Endometrium (tissue), 2 donors: ENCODE data around the gene EIF4B.
"Not testable (repeated sequence)": the region's sequence is repeated elsewhere in the genome, so short reads cannot be mapped to it uniquely, and the experiment has no call there.

Source experiments
- FAIRE-seq: peaks from 2 replicates; lab custom pipeline; 2012; peaks lifted over from hg19 to GRCh38; lab: Jason Lieb, UNC
- donor health status: control.
- donor health status: control.

Gene EIF4B

GRCh38 chr12:53004178-53004577 lies 2.1 kb upstream of the EIF4B start:
- peak; percentile 62 for FAIRE-seq

- no peak for FAIRE-seq
These were observed 1.7 kb upstream of the EIF4B start for GRCh38 chr12:53004582-53004981.

GRCh38 chr12:53005215-53005985 lies 856 bp upstream of the EIF4B start:
- FAIRE-seq = no peak

DNA sequence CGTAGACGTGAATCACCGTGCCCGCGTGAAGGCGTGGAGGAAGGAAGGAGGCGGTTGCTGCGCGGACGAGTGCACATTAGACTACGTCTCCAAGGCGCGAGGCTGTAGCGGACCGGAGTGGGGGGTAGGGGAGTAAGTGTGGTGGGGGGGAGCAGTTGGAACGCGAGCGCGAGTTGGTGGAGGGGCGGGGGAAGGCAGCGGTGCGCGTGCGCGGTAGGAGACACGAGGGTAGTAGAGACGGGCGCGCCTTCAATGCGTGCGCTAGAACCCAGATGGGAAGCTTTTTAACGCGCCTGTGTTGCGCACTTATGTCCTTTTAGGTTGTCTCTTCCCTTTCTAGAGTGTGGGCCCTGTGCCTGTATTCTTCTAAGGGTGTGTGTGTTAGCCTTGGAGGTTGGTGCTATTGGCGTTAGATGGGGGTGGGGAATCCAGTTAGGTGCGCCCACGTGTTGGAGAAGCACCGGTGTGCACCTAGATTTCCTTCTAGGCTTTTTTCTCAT lies 604 bp downstream of the EIF4B start:
- FAIRE-seq = no peak

GRCh38 chr12:53007343-53007742 lies 1.1 kb downstream of the EIF4B start:
- no peak for FAIRE-seq

DNA sequence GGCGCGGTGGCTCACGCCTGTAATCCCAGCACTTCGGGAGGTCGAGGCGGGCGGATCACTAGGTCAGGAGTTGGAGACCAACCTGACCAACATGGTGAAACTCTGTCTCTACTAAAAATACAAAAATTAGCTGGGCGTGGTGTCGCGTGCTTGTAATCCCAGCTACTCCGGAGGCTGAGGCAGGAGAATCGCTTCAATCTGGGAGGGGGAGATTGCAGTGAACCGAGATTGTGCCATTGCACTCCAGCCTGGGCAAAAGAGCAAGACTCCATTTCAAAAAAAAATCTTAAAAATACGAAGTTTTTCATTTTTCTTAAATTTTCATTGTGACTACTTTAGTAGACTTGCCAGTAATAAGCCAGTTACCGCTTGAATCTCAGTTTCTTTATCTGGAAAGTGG lies 2.5 kb downstream of the EIF4B start:
- FAIRE-seq = not testable (repeated sequence)

GRCh38 chr12:53010955-53011354 lies 4.7 kb downstream of the EIF4B start:
- no peak for FAIRE-seq

GRCh38 chr12:53011889-53012288 lies 5.6 kb downstream of the EIF4B start:
- no peak for FAIRE-seq

DNA sequence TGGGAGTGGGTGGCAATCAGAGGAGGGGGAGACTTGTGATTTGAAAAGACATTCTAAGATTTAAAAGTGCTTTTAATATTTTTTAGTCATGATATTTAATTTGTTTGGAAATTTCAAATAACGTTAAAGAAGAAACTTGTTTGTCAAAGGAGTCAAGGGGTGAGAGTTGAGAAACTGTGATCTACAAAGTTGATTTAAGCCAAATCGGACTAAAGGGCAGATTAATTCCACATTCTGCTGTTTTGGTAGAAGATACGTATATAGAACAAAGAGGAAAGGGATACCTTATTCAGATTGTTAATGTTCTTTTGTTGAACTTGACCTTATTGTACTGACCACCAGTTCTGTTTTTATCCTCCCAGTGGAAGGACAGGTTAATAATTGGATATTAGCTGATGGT lies 6.7 kb downstream of the EIF4B start:
- FAIRE-seq = no peak

- no peak for FAIRE-seq
These were observed 8.5 kb downstream of the EIF4B start for GRCh38 chr12:53014709-53015108.

DNA sequence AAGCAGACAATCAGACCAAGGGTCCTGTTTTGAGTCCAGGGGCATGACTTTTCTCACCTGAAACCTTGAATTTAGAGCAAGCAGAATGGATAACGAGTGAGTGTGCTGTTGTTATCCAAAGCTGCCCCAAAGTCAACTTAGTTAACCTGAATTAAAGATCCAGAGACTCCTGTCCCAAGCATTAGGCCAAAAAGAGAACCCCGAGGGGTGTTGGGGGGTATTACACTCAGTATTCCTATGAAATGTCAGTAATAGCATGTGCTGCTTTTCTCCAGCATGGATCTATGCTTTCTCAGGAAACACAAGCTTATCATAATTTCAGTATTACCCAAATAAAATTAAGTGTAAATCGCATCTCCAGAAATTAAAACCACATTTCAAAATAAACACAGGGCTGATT lies 19.0 kb downstream of the EIF4B start:
- FAIRE-seq = no peak

DNA sequence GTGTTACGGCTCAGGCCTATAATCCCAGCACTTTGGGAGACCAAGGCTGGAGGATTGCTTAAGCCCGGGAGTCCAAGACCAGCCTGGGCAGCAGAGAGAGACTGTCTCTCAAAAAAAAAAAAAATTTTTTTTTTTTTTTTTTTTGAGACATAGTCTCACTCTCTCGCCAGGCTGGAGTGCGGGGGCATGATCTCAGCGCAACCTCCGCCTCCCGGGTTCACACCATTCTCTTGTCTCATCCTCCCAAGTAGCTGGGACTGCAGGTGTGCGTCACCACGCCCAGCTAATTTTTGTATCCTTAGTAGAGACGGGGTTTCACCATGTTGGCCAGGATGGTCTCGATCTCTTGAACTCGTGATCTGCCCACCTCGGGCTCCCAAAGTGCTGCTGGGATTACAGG lies 20.8 kb downstream of the EIF4B start:
- FAIRE-seq = not testable (repeated sequence)

GRCh38 chr12:53031616-53032015 lies 25.4 kb downstream of the EIF4B start:
- no peak for FAIRE-seq

DNA sequence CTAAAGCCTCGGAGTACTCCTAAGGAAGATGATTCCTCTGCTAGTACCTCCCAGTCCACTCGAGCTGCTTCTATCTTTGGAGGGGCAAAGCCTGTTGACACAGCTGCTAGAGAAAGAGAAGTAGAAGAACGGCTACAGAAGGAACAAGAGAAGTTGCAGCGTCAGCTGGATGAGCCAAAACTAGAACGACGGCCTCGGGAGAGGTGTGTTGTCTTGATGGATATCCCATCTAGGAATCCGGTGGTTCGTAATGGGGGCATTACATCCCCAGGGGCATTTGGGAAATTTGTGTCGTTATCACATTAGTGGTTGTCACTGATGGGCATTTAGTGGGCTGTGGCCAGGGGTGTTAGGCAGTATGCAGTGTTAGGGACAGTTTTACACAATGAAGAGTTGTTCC lies 27.6 kb downstream of the EIF4B start:
- FAIRE-seq = not testable (repeated sequence)

GRCh38 chr12:53034459-53034858 lies 28.2 kb downstream of the EIF4B start:
- FAIRE-seq = no peak

- FAIRE-seq = no peak
These were observed 30.5 kb downstream of the EIF4B start for GRCh38 chr12:53036802-53037201.

DNA sequence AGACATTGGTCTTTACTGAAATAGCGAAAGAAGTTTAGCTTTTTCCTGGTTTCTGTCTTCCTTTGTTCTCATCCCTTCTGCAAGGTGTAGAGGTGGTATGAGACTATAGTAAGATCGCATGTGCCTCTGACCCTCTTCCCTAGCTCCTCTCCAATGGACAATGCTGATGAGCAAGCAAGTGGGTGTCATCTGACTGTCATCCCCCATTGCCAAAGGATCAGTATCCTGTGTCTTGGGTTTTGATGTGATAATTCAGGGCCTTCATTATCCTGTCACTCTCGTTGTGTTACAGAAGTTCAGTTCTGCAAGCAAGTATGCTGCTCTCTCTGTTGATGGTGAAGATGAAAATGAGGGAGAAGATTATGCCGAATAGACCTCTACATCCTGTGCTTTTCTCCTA lies 33.6 kb downstream of the EIF4B start:
- FAIRE-seq = no peak

- FAIRE-seq = no peak
These were observed 36.6 kb downstream of the EIF4B start for GRCh38 chr12:53042607-53043454.

GRCh38 chr12:53044052-53044581 lies 37.9 kb downstream of the EIF4B start:
- FAIRE-seq = no peak

DNA sequence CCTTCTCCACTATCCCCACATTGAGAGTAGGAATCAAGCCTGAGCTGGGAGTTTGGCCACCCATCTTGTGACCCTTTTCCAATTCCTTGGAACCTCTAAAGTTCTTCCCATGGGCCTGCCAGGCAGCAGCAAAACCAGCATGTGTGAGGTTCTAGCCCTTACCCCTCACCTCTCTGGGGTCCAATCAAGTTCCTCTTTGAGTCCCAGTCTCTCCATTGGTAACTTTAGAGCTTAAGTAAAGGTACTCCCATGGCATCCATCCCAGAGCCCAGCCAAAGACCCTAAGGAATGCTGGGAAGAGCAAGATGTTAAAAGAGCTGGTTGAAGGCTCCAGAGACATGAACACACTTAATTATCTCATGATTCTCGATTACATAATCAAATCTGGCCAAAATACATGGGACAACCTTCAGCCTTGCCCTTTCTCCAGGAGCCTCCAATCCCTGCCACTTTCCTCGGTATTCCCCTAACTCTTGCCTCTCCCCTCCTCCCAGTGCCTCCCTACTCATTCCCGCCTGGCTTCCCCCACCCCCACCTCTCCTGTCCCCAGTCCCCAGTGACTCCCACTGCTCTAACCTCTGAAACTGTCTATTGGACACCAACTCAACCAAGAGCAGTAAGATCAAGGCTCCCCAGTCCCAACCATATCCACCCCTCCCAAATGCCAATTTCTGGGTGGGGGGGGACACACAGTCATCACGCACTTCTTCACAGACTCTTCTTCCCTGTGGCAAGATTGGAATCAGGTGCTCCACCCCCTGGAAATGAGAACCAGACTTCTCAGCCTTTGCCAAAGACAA lies 38.8 kb downstream of the EIF4B start:
- FAIRE-seq = no peak

DNA sequence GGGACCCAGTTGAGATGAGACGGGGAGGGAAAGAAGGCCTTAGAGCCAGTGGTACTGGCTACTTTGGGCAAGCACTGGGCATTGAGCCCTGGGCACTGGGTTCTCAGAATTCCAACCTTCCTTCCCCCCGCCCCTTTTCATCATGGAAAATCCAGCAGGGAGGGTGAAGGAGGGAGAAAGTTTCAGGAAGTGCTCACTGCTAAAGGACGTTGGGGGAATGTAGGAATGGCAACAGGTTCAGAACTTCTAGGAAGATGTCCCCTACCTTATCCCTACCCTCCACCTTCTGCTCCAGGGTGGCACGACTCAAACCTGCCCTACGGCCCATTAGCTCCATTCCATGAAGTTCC lies 39.4 kb downstream of the EIF4B start:
- no peak for FAIRE-seq

DNA sequence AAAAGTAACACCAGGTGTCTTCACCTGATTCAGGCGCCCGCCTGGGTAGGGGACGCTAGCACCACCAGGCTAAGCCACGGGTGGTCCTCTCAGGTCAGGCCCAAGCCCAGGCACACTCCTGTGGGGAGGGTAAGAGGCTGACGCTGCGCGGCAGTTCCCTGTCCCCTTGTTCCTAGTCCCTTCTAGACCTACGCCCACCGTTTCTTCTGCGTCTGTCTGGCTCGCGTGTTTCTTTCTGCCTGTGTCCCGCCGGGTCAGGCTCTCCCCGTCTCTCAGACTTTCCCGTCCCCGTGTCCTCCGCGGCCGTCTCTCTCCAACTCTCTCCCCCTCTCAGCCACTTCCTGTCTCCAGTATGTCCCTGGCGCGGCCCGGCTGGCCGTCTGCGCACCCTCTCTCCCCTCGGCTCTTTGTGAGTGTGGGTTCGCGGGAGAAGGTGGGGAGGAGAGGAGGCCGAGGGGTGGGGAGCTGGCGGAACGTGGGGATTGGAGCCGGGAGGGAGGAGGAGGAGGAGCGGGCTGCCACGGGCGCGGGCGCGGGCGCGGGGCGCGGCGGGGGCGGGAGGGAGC lies 40.5 kb downstream of the EIF4B start:
- no peak for FAIRE-seq
